Glomerular visceral epithelial cell (primary cell): ENCODE data around the gene MYRFL.
"Not testable (repeated sequence)": the region's sequence is repeated elsewhere in the genome, so short reads cannot be mapped to it uniquely, and the experiment has no call there.

Experiments
- DNase-seq: peaks from one replicate; pipeline ENCODE4 v3.0.0-alpha.2; 2016; ENCODE audit errors: extremely low spot score

Gene MYRFL

GRCh38 chr12:69824966-69825560, at the start of gene MYRFL:
Gene MYRFL, plus strand, starts transcription at chr12:69825227. Its CDS starts 291 bp downstream, at chr12:69825518.
- no peak for DNase-seq

- DNase-seq: peak; percentile 51
Observed at GRCh38 chr12:69779928-69780327, 45.1 kb upstream of the MYRFL start.

- DNase-seq: no peak
Observed at GRCh38 chr12:69783365-69783764, 41.7 kb upstream of the MYRFL start.

- no peak for DNase-seq
Observed at GRCh38 chr12:69789351-69789750, 35.7 kb upstream of the MYRFL start.

GRCh38 chr12:69792533-69792932, 32.5 kb upstream of the MYRFL start:
- DNase-seq: no peak

GRCh38 chr12:69807101-69807897, 17.7 kb upstream of the MYRFL start:
- not testable (repeated sequence) for DNase-seq

GRCh38 chr12:69810870-69811498, 14.0 kb upstream of the MYRFL start:
- no peak for DNase-seq

GRCh38 chr12:69816082-69816481, 8.9 kb upstream of the MYRFL start:
- DNase-seq: no peak

- DNase-seq: no peak
Observed at GRCh38 chr12:69821032-69821455, 4.0 kb upstream of the MYRFL start.

- DNase-seq: peak; percentile 82
Observed at GRCh38 chr12:69821456-69822159, 3.4 kb upstream of the MYRFL start.

GRCh38 chr12:69822201-69822860, 2.7 kb upstream of the MYRFL start:
- no peak for DNase-seq

- DNase-seq: no peak
Observed at GRCh38 chr12:69824028-69824427, 999 bp upstream of the MYRFL start.

GRCh38 chr12:69828897-69829296, 3.9 kb downstream of the MYRFL start:
- no peak for DNase-seq

GRCh38 chr12:69833696-69834095, 8.7 kb downstream of the MYRFL start:
- DNase-seq: no peak

GRCh38 chr12:69834147-69834546, 9.1 kb downstream of the MYRFL start:
- DNase-seq: peak; percentile 35

GRCh38 chr12:69834576-69834975, 9.5 kb downstream of the MYRFL start:
- DNase-seq: no peak

- no peak for DNase-seq
Observed at GRCh38 chr12:69835081-69835480, 10.1 kb downstream of the MYRFL start.

GRCh38 chr12:69836015-69836414, 11.0 kb downstream of the MYRFL start:
- no peak for DNase-seq

- DNase-seq: no peak
Observed at GRCh38 chr12:69837191-69837590, 12.2 kb downstream of the MYRFL start.

GRCh38 chr12:69837657-69838415, 12.8 kb downstream of the MYRFL start:
- no peak for DNase-seq

GRCh38 chr12:69840727-69841126, 15.7 kb downstream of the MYRFL start:
- no peak for DNase-seq
